ENCODE measurements around the gene ESCO1.

Gene ESCO1

GRCh38 chr18:21483051-21483450 is 117.5 kb downstream of the ESCO1 start:
- no peak for TF ChIP-seq ZFX (IDR thresholded peaks at IDR 0.05)
- no peak for TF ChIP-seq CTCF (conservative IDR thresholded peaks at IDR 0.05)

GRCh38 chr18:21481739-21482138 is 118.8 kb downstream of the ESCO1 start:
- H3K27ac ChIP-seq, result no peak overlapping the region
- no peak for TF ChIP-seq ZFX (IDR thresholded peaks at IDR 0.05)
- TF ChIP-seq CTCF (conservative IDR thresholded peaks at IDR 0.05), result no peak

More at GRCh38 chr18:21483051-21483450, 117.5 kb downstream of the ESCO1 start:
- no peak overlapping the region for H3K27ac ChIP-seq

- H3K27ac ChIP-seq, result no peak overlapping the region
- TF ChIP-seq ZFX (IDR thresholded peaks at IDR 0.05), result no peak
- no peak for TF ChIP-seq CTCF (conservative IDR thresholded peaks at IDR 0.05)
Measured at GRCh38 chr18:21479721-21480120, 120.8 kb downstream of the ESCO1 start.

Data from C4-2B (cell line).